Epithelial cell of proximal tubule (primary cell): ENCODE data around the gene ULK4. TPM values are rescaled to one million over a fixed set of nuclear protein-coding genes. Genes with fewer than 3 reads are reported as not detected.

ENCODE experiments used
- DNase-seq: peaks from one replicate; pipeline ENCODE4 v3.0.0-alpha.2; 2011; ENCODE audit warnings: low read depth
- H3K4me3 ChIP-seq: 2 replicates; pipeline ENCODE4 v1.5.1; 2011; ENCODE audit warnings: low read depth, mild to moderate bottlenecking, low read length
- CTCF ChIP-seq: conservative IDR thresholded peaks from 2 replicates; pipeline ENCODE4 v1.5.1; 2012; ENCODE audit warnings: low read depth, mild to moderate bottlenecking, low read length
- total RNA-seq: library from RNA; depleted of rRNA; stranded (reverse); fragments of >200 nt; gene quantifications from 2 replicates; pipeline ENCODE4 v1.2.3, GENCODE V29; 2015

Gene ULK4
- total RNA-seq, 1 donor from 2014 or later: 2.2 TPM

DNA sequence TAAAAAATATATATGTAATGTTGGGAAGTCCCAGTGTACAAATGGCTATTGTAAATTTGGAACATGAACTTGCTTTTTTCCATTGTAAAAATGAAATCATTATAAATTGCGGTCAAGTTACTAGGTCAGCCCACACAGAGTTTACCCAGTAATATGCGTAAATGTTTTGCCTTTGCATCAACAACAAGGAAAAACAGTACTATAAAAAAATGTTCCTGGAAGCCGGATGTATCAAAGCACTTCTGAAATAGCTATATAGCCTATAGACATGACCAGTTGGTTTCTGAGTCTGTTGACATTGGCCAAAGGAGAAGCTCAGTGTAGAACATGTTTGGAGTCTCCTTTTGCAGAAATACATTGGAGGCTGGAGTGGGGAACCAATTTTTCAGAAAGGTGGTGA is 739.4 kb downstream of the ULK4 start:
- no peak overlapping the region for H3K4me3 ChIP-seq
- no peak for DNase-seq
- TF ChIP-seq CTCF: no peak

- TF ChIP-seq CTCF: no peak
- no peak for DNase-seq
- no peak overlapping the region for H3K4me3 ChIP-seq
Observed at GRCh38 chr3:41222012-41222411, 739.9 kb downstream of the ULK4 start.

- no peak overlapping the region for H3K4me3 ChIP-seq
Observed at GRCh38 chr3:41220906-41221677, 740.8 kb downstream of the ULK4 start.

DNA sequence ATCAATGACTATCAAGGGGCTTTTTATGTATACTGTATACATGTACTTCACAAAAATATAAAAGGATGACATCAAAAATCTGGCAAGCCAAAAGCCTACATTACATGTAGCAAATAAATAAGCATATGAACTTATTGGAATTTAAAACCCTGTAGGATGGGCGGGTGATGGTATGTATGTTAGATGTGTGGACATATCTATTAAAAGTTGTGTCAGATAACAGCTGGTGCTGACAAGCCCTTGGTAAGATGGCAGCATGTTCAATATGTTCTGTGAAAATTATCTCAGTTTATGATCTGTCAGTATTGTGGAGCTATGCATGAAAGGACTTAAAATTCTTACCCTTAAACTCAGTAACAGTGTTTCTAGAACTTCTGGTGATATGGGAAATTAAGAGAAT is 742.5 kb downstream of the ULK4 start:
- TF ChIP-seq CTCF: no peak
- no peak overlapping the region for H3K4me3 ChIP-seq
- DNase-seq: no peak

More at GRCh38 chr3:41220906-41221677, 740.8 kb downstream of the ULK4 start:
- no peak for TF ChIP-seq CTCF
- no peak for DNase-seq

DNA sequence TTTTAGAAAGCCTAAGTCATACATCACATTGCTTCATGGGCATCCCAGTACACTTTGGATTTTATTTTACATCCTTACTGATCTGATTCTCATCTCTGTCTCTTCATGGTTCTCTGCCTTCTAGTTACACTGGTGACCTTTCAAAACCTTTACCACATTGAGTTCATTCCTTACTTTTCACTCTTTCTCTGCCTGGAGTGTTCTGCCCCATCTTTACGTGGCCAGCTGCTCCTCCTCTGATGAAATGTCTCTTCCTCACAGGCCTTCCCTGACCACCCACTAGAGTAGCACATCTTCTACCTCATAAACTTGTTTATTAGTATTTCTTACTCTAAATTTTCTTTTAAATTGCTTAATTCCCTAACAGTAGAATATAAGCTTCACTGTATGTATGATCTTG is 744.9 kb downstream of the ULK4 start:
- DNase-seq: no peak
- no peak for TF ChIP-seq CTCF
- H3K4me3 ChIP-seq: no peak overlapping the region

GRCh38 chr3:41216422-41216821 is 745.5 kb downstream of the ULK4 start:
- no peak overlapping the region for H3K4me3 ChIP-seq
- TF ChIP-seq CTCF: no peak
- DNase-seq: no peak

DNA sequence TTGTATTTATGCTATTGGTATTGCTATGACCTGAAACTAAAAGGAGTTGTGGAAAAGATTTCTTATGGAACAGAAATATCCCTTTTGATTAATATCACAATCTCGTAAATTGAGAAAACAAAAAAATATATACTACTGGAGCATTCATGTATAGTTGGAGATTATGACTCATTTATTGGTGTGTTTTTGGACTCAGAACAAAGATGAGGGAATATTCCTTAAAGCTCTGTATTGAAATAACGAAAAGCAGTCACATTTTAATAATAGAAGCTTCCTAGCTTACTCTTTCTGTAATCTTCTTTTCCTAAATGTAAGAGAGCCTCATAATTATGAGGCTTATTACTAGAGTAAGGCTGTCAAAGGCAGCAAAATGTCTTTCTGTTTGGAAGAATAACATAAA is 748.3 kb downstream of the ULK4 start:
- TF ChIP-seq CTCF: no peak
- no peak overlapping the region for H3K4me3 ChIP-seq
- DNase-seq: no peak
